SHP77 (cell line): ENCODE results near the gene ADAMTS9.
A peak's percentile ranks its signal among the peaks of the same experiment; 100 is the strongest.

ENCODE experiments used
- DNase-seq, 2 experiments: peaks; one replicate each; lab custom pipeline; 2025; lab: John Stamatoyannopoulos, UW

The ADAMTS9 gene

GRCh38 chr3:64490180-64490724, 197.5 kb downstream of the ADAMTS9 start:
- no peak for DNase-seq

GRCh38 chr3:64489361-64490044, 198.3 kb downstream of the ADAMTS9 start:
- peak; percentile 58 to 60 for DNase-seq

- DNase-seq, result no peak
Measured at GRCh38 chr3:64488939-64489338, 198.9 kb downstream of the ADAMTS9 start.

GRCh38 chr3:64484289-64484992, 203.4 kb downstream of the ADAMTS9 start:
- peak; percentile 66 to 71 for DNase-seq

- no peak for DNase-seq
Measured at GRCh38 chr3:64483467-64483866, 204.3 kb downstream of the ADAMTS9 start.

- no peak for DNase-seq
Measured at GRCh38 chr3:64475037-64475436, 212.8 kb downstream of the ADAMTS9 start.

- no peak for DNase-seq
Measured at GRCh38 chr3:64473466-64473865, 214.3 kb downstream of the ADAMTS9 start.

- DNase-seq, result no peak
Measured at GRCh38 chr3:64470436-64470835, 217.4 kb downstream of the ADAMTS9 start.

- no peak for DNase-seq
Measured at GRCh38 chr3:64467255-64467944, 220.4 kb downstream of the ADAMTS9 start.
